ENCODE data around the gene RAB3GAP1. TPM values are rescaled to one million over a fixed set of nuclear protein-coding genes. Genes with fewer than 3 reads are reported as not detected.

Gene RAB3GAP1
- total RNA-seq, 1 experiment from 2014 or later: 63.4 TPM

GRCh38 chr2:135163306-135163705 is 111.2 kb downstream of the RAB3GAP1 start:
- no peak overlapping the region for H3K27ac Mint-ChIP-seq (ENCODE audit: low read depth, unreplicated experiment)
- POLR2A ChIA-PET: interaction anchor here (1.0 to 1.6 kb wide), 4 partner anchors 10 to 110 kb away, joined by 3 to 5 read pairs (median 3); no protein-coding TSS in a partner anchor
- CTCF ChIA-PET: interaction anchor here (0.9 to 1.0 kb wide), 4 partner anchors 14 to 546 kb away, joined by 3 to 5 read pairs (median 3); no protein-coding TSS in a partner anchor
- no peak for DNase-seq (ENCODE audit: unreplicated experiment)
- H3K9me3 Mint-ChIP-seq (ENCODE audit: unreplicated experiment): no peaks in the 10 kb centered on the region
- intact Hi-C loops (cut with micrococcal nuclease): loop anchor here (10.0 kb wide), 2 partner anchors 109 to 371 kb away; partner anchors contain the start of genes R3HDM1, RAB3GAP1 and ZRANB3
- BruUV-seq (replicated peaks): no TSS peak
- no peak overlapping the region for H3K4me3 Mint-ChIP-seq (ENCODE audit: unreplicated experiment)
- no peaks in the 10 kb centered on the region for H3K27me3 Mint-ChIP-seq (ENCODE audit: insufficient read depth, unreplicated experiment)
- H3K4me1 Mint-ChIP-seq (ENCODE audit: insufficient read depth, unreplicated experiment): peaks cover 6% of the 10 kb centered on the region
- H3K36me3 Mint-ChIP-seq (ENCODE audit: insufficient read depth, unreplicated experiment): peaks cover 61% of the 10 kb centered on the region
- TF ChIP-seq CTCF (IDR thresholded peaks at IDR 0.05; ENCODE audit: unreplicated experiment): no peak

- BruUV-seq (replicated peaks): no TSS peak
- ChIA-PET CTCF (interaction anchor here (0.7 to 2.6 kb wide), 6 partner anchors 17 to 545 kb away, joined by 3 to 9 read pairs (median 3); no protein-coding TSS in a partner anchor), POLR2A (interaction anchor here (0.8 to 1.6 kb wide), 4 partner anchors 11 to 111 kb away, joined by 3 to 5 read pairs (median 4); no protein-coding TSS in a partner anchor)
- peaks cover 61% of the 10 kb centered on the region for H3K36me3 Mint-ChIP-seq (ENCODE audit: insufficient read depth, unreplicated experiment)
- TF ChIP-seq CTCF (IDR thresholded peaks at IDR 0.05; ENCODE audit: unreplicated experiment): no peak
- H3K27ac Mint-ChIP-seq (ENCODE audit: low read depth, unreplicated experiment): no peak overlapping the region
- no peaks in the 10 kb centered on the region for H3K9me3 Mint-ChIP-seq (ENCODE audit: unreplicated experiment)
- peaks cover 6% of the 10 kb centered on the region for H3K4me1 Mint-ChIP-seq (ENCODE audit: insufficient read depth, unreplicated experiment)
- no peak for DNase-seq (ENCODE audit: unreplicated experiment)
- H3K27me3 Mint-ChIP-seq (ENCODE audit: insufficient read depth, unreplicated experiment): no peaks in the 10 kb centered on the region
- no peak overlapping the region for H3K4me3 Mint-ChIP-seq (ENCODE audit: unreplicated experiment)
- intact Hi-C loops (cut with micrococcal nuclease): loop anchor here (2.0 to 10.0 kb wide), 3 partner anchors 109 to 371 kb away; partner anchors contain the start of genes R3HDM1, RAB3GAP1 and ZRANB3
Measured at GRCh38 chr2:135163901-135164300, 111.8 kb downstream of the RAB3GAP1 start.

GRCh38 chr2:135164431-135164830 is 112.3 kb downstream of the RAB3GAP1 start:
- BruUV-seq (replicated peaks): no TSS peak
- intact Hi-C loops (cut with micrococcal nuclease): loop anchor here (2.0 to 10.0 kb wide), 3 partner anchors 110 to 370 kb away; partner anchors contain the start of genes R3HDM1, RAB3GAP1 and ZRANB3

More at GRCh38 chr2:135164431-135164830, 112.3 kb downstream of the RAB3GAP1 start:
- POLR2A ChIA-PET: interaction anchor here (0.8 to 1.6 kb wide), 3 partner anchors 11 to 111 kb away, joined by 3 to 5 read pairs (median 5); no protein-coding TSS in a partner anchor
- H3K9me3 Mint-ChIP-seq (ENCODE audit: unreplicated experiment): no peaks in the 10 kb centered on the region
- no peak for TF ChIP-seq CTCF (IDR thresholded peaks at IDR 0.05; ENCODE audit: unreplicated experiment)
- H3K4me3 Mint-ChIP-seq (ENCODE audit: unreplicated experiment): no peak overlapping the region
- H3K36me3 Mint-ChIP-seq (ENCODE audit: insufficient read depth, unreplicated experiment): peaks cover 61% of the 10 kb centered on the region
- DNase-seq (ENCODE audit: unreplicated experiment): peak; percentile 75
- H3K27me3 Mint-ChIP-seq (ENCODE audit: insufficient read depth, unreplicated experiment): no peaks in the 10 kb centered on the region
- peaks cover 6% of the 10 kb centered on the region for H3K4me1 Mint-ChIP-seq (ENCODE audit: insufficient read depth, unreplicated experiment)
- H3K27ac Mint-ChIP-seq (ENCODE audit: low read depth, unreplicated experiment): no peak overlapping the region
- CTCF ChIA-PET: interaction anchor here (0.7 to 2.6 kb wide), 4 partner anchors 16 to 160 kb away, joined by 3 to 9 read pairs (median 4); no protein-coding TSS in a partner anchor
